PC-9 (cell line): ENCODE results near the gene PPIB. TPM values are rescaled to one million over a fixed set of nuclear protein-coding genes. Genes with fewer than 3 reads are reported as not detected.

Experiments used
- BruUV-seq: library from RNA; stranded (reverse); fragments of 400-500 nt; replicated peaks from 2 replicates; lab custom pipeline; 2021; lab: Mats Ljungman, UMichigan
- CTCF ChIA-PET: fragments of 300-600 bp; sonication (Branson Sonifier 250); formaldehyde crosslinking; loops from one replicate; lab custom pipeline; 2022; ENCODE audit warnings: antibody characterized with exemption; lab: Charles Lee
- POLR2A ChIA-PET: fragments of 300-600 bp; sonication (Branson Sonifier 250); formaldehyde crosslinking; loops from one replicate; lab custom pipeline; 2022; ENCODE audit warnings: antibody characterized with exemption; ENCODE audit not compliant: unreplicated experiment; lab: Charles Lee
- DNase-seq, 2 experiments: peaks; one replicate each; pipeline versions ENCODE4 v3.0.0 to v3.0.0-alpha.2; 2015 to 2022; ENCODE audit warnings: mixed read lengths in 1 of 2
- H2AFZ ChIP-seq: fragments of 200-600 bp; sonication (generic); 2 replicates; pipeline ENCODE4 v1.8.1; 2017; ENCODE audit warnings: antibody characterized with exemption
- H3F3A ChIP-seq: fragments of 200-600 bp; sonication (generic); 2 replicates; pipeline ENCODE4 v1.8.1; 2017; ENCODE audit warnings: antibody characterized with exemption, mild to moderate bottlenecking, low read depth; ENCODE audit not compliant: insufficient read depth
- H3K27ac ChIP-seq: fragments of 200-600 bp; sonication (generic); 2 replicates; pipeline ENCODE4 v1.6.1; 2016; ENCODE audit warnings: mixed run types
- H3K27me3 ChIP-seq: fragments of 200-600 bp; sonication (generic); 2 replicates; pipeline ENCODE4 v1.6.1; 2016; ENCODE audit warnings: low read depth, mixed run types; ENCODE audit not compliant: insufficient read depth
- H3K36me3 ChIP-seq: fragments of 200-600 bp; sonication (generic); 2 replicates; pipeline ENCODE4 v1.6.1; 2016; ENCODE audit warnings: low read depth, mixed run types
- H3K4me1 ChIP-seq: fragments of 200-600 bp; sonication (generic); replicated peaks from 2 replicates; pipeline ENCODE4 v1.6.1; 2016; ENCODE audit warnings: mixed run types; ENCODE audit not compliant: insufficient read depth
- H3K4me2 ChIP-seq: fragments of 200-600 bp; sonication (generic); 2 replicates; pipeline ENCODE4 v1.6.1; 2017; ENCODE audit warnings: mixed run types
- H3K4me3 ChIP-seq: fragments of 200-600 bp; sonication (generic); 2 replicates; pipeline ENCODE4 v1.6.1; 2016; ENCODE audit warnings: mixed run types
- H3K79me2 ChIP-seq: fragments of 200-600 bp; sonication (generic); 2 replicates; pipeline ENCODE4 v1.6.1; 2017; ENCODE audit warnings: low read depth, mixed run types
- H3K9me2 ChIP-seq: fragments of 200-600 bp; sonication (generic); 2 replicates; pipeline ENCODE4 v1.8.1; 2017; ENCODE audit warnings: mild to moderate bottlenecking; ENCODE audit not compliant: insufficient read depth
- H3K9me3 ChIP-seq: fragments of 200-600 bp; sonication (generic); 2 replicates; pipeline ENCODE4 v1.8.1; 2016; ENCODE audit warnings: low read depth; ENCODE audit not compliant: insufficient read depth
- H4K20me1 ChIP-seq: fragments of 200-600 bp; sonication (generic); 2 replicates; pipeline ENCODE4 v1.8.1; 2017; ENCODE audit not compliant: insufficient read depth
- CTCF ChIP-seq: fragments of 200-600 bp; sonication (generic); conservative IDR thresholded peaks from 2 replicates; pipeline ENCODE4 v1.6.1; 2017; ENCODE audit warnings: mixed run types, antibody characterized with exemption, mild to moderate bottlenecking, moderate library complexity
- EZH2 ChIP-seq: fragments of 200-600 bp; sonication (generic); IDR thresholded peaks from 2 replicates; pipeline ENCODE4 v1.8.0; 2017; ENCODE audit warnings: antibody characterized with exemption, low read depth
- intact Hi-C: fragments of 100-400 bp; cut with micrococcal nuclease; formaldehyde crosslinking; loops from one replicate; pipeline ENCODE4 v1.10.0; 2022; ENCODE audit not compliant: unreplicated experiment
- total RNA-seq: library from RNA; stranded (reverse); gene quantifications from 2 replicates; pipeline ENCODE4 v1.2.3, GENCODE V29; 2021

Gene PPIB
- total RNA-seq, 1 experiment from 2014 or later: 345 TPM

GRCh38 chr15:64125978-64126377 is 36.8 kb downstream of the PPIB start:
- Histone ChIP-seq H3K27ac (no peak overlapping the region), H3K4me1 (no peaks in the 10 kb centered on the region), H3K4me3 (no peak overlapping the region), H3F3A (no peaks in the 10 kb centered on the region), H3K79me2 (no peaks in the 10 kb centered on the region), H2AFZ (no peak overlapping the region), H3K27me3 (no peaks in the 10 kb centered on the region), H4K20me1 (no peaks in the 10 kb centered on the region), H3K9me3 (no peaks in the 10 kb centered on the region), H3K9me2 (no peaks in the 10 kb centered on the region), H3K4me2 (no peak overlapping the region), H3K36me3 (no peaks in the 10 kb centered on the region)
- intact Hi-C loops: no loop called here
- no TSS peak for BruUV-seq
- ChIA-PET POLR2A (interaction anchor here (0.9 kb wide), 1 partner anchor 475 kb away, joined by 6 read pairs; no protein-coding TSS in a partner anchor), CTCF (no interaction called here)
- no peak for DNase-seq
- no peak for TF ChIP-seq CTCF

- Histone ChIP-seq H3K36me3 (no peaks in the 10 kb centered on the region; the same call in 1 of the 2 replicates), H3K4me1 (no peaks in the 10 kb centered on the region), H3K9me2 (no peaks in the 10 kb centered on the region), H4K20me1 (no peaks in the 10 kb centered on the region), H3K9me3 (no peaks in the 10 kb centered on the region), H3K27ac (no peak overlapping the region), H3K4me2 (no peak overlapping the region), H3K4me3 (no peak overlapping the region), H3K79me2 (no peaks in the 10 kb centered on the region), H3F3A (no peaks in the 10 kb centered on the region), H2AFZ (no peak overlapping the region), H3K27me3 (no peaks in the 10 kb centered on the region)
- DNase-seq: no peak
- no TSS peak for BruUV-seq
- ChIA-PET CTCF (no interaction called here), POLR2A (interaction anchor here (0.5 kb wide), 1 partner anchor 895 kb away, joined by 4 read pairs; no protein-coding TSS in a partner anchor)
- intact Hi-C loops: no loop called here
- TF ChIP-seq CTCF: no peak
- TF ChIP-seq EZH2: no peak
Observed at GRCh38 chr15:64122936-64123351, 39.9 kb downstream of the PPIB start.

DNA sequence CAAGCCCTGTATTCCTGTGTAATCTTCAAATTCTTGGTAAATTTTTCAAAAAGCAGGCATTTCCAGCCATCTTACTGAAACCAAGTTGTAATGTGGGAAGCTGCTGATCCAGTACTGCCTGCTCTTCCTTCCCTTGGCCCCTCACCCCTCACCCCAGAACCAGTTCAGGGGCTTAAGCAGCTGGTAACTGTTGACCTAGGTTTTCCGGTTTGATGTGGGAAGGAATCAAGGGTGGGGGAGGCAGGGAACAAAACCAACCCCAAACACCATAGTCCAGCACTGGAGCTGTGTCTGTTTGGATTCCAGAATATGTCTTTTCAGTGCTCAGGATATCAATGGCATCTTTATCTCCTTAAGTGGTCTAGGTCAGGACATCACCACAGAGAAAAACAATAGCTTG is 40.4 kb downstream of the PPIB start:
- BruUV-seq: no TSS peak
- CTCF ChIA-PET: no interaction called here
- H3K36me3 ChIP-seq: no peaks in the 10 kb centered on the region; the same call in 1 of the 2 replicates

More for the DNA sequence above, 40.4 kb downstream of the PPIB start:
- Histone ChIP-seq H3K27ac (no peak overlapping the region), H3K9me3 (no peaks in the 10 kb centered on the region), H3K9me2 (no peaks in the 10 kb centered on the region), H3K4me3 (no peak overlapping the region), H4K20me1 (no peaks in the 10 kb centered on the region), H2AFZ (no peak overlapping the region), H3K27me3 (no peaks in the 10 kb centered on the region), H3K79me2 (no peaks in the 10 kb centered on the region), H3K4me2 (no peak overlapping the region), H3K4me1 (no peaks in the 10 kb centered on the region), H3F3A (no peaks in the 10 kb centered on the region)
- no peak for DNase-seq
- TF ChIP-seq EZH2 (no peak), CTCF (no peak)
- POLR2A ChIA-PET: no interaction called here
- intact Hi-C loops: no loop called here
